H54 (cell line): Measurements from ENCODE around the gene MRPL43.

Source experiments
- DNase-seq: peaks from one replicate; pipeline ENCODE4 v3.0.0; 2011; ENCODE audit warnings: low spot score, mixed read lengths; ENCODE audit not compliant: insufficient read length
- FAIRE-seq: peaks from 3 replicates; lab custom pipeline; 2011; peaks lifted over from hg19 to GRCh38; lab: Jason Lieb, UNC
- POLR2A ChIP-seq: IDR thresholded peaks from 2 replicates; pipeline ENCODE4 v1.6.1; 2011; ENCODE audit warnings: low read depth, mild to moderate bottlenecking, low read length

Gene MRPL43

GRCh38 chr10:101002456-101002855, 15.2 kb upstream of the MRPL43 start:
- FAIRE-seq (no peak), DNase-seq (no peak)
- no peak for TF ChIP-seq POLR2A

GRCh38 chr10:101001659-101002035, 14.3 kb upstream of the MRPL43 start:
- FAIRE-seq = no peak
- no peak for TF ChIP-seq POLR2A
- DNase-seq = no peak

GRCh38 chr10:101000915-101001658, 13.8 kb upstream of the MRPL43 start:
- 0 out of 2 replicates have a peak, but pooled peaks have one; percentile 13 for TF ChIP-seq POLR2A
- DNase-seq = peak; percentile 96
- FAIRE-seq = no peak

- no peak for TF ChIP-seq POLR2A
- DNase-seq (peak; percentile 74), FAIRE-seq (no peak)
Observed at GRCh38 chr10:101000127-101000914, 13.0 kb upstream of the MRPL43 start.

GRCh38 chr10:100999742-101000126, 12.4 kb upstream of the MRPL43 start, which contains the start of gene LZTS2:
LZTS2 (plus strand) TSS chr10:100999808; CDS start chr10:101002539, 2,731 bp downstream.
- TF ChIP-seq POLR2A = no peak
- FAIRE-seq = no peak
- no peak for DNase-seq

- peak; percentile 74 for TF ChIP-seq POLR2A
- FAIRE-seq (no peak), DNase-seq (peak; percentile 79)
Observed at GRCh38 chr10:100998991-100999741, 11.9 kb upstream of the MRPL43 start.

- FAIRE-seq = no peak
- DNase-seq = peak; percentile 92
- TF ChIP-seq POLR2A = no peak
Observed at GRCh38 chr10:100998183-100998990, 11.1 kb upstream of the MRPL43 start.

GRCh38 chr10:100997360-100998182, 10.3 kb upstream of the MRPL43 start:
- DNase-seq = peak; percentile 96
- FAIRE-seq = no peak
- peak; percentile 4; the same call in 1 of the 2 replicates for TF ChIP-seq POLR2A

- no peak for TF ChIP-seq POLR2A
- DNase-seq (no peak), FAIRE-seq (no peak)
Observed at GRCh38 chr10:100996678-100997359, 9.5 kb upstream of the MRPL43 start.

GRCh38 chr10:100995181-100995580, 7.9 kb upstream of the MRPL43 start:
- TF ChIP-seq POLR2A = no peak
- FAIRE-seq = no peak
- DNase-seq = no peak

GRCh38 chr10:100993986-100994708, 6.8 kb upstream of the MRPL43 start:
- FAIRE-seq = no peak
- no peak for TF ChIP-seq POLR2A
- no peak for DNase-seq

GRCh38 chr10:100989088-100989487, 1.8 kb upstream of the MRPL43 start:
- FAIRE-seq (no peak), DNase-seq (no peak)
- no peak for TF ChIP-seq POLR2A
